BE2C (cell line): ENCODE data around the gene PLXND1.
"Not testable (repeated sequence)": the region's sequence is repeated elsewhere in the genome, so short reads cannot be mapped to it uniquely, and the experiment has no call there.

Experiments used
- DNase-seq: peaks from one replicate; pipeline ENCODE4 v3.0.0-alpha.2; 2020
- H3K27me3 ChIP-seq: fragments of 250-450 bp; sonication (Bioruptor Pico); 2 replicates; pipeline ENCODE4 v1.5.1; 2020; ENCODE audit warnings: mild to moderate bottlenecking
- H3K36me3 ChIP-seq: fragments of 250-450 bp; sonication (Bioruptor Pico); 2 replicates; pipeline ENCODE4 v1.5.1; 2020; ENCODE audit warnings: mild to moderate bottlenecking
- H3K4me1 ChIP-seq: fragments of 250-450 bp; sonication (Bioruptor Pico); 2 replicates; pipeline ENCODE4 v1.5.1; 2020
- H3K4me3 ChIP-seq: 2 replicates; pipeline ENCODE4 v1.5.1; 2011; ENCODE audit warnings: low read depth, low read length
- H3K9me3 ChIP-seq: fragments of 250-450 bp; sonication (Bioruptor Pico); 2 replicates; pipeline ENCODE4 v1.5.1; 2020
- CTCF ChIP-seq: IDR thresholded peaks from 2 replicates; pipeline ENCODE4 v1.5.1; 2012; ENCODE audit warnings: mild to moderate bottlenecking, low read depth, low read length

PLXND1 gene

GRCh38 chr3:129519896-129520715, 86.4 kb downstream of the PLXND1 start:
- Histone ChIP-seq H3K4me3 (no peak overlapping the region), H3K36me3 (no peaks in the 10 kb centered on the region), H3K4me1 (no peaks in the 10 kb centered on the region), H3K27me3 (no peaks in the 10 kb centered on the region), H3K9me3 (no peaks in the 10 kb centered on the region)
- no peak for TF ChIP-seq CTCF
- no peak for DNase-seq

DNA sequence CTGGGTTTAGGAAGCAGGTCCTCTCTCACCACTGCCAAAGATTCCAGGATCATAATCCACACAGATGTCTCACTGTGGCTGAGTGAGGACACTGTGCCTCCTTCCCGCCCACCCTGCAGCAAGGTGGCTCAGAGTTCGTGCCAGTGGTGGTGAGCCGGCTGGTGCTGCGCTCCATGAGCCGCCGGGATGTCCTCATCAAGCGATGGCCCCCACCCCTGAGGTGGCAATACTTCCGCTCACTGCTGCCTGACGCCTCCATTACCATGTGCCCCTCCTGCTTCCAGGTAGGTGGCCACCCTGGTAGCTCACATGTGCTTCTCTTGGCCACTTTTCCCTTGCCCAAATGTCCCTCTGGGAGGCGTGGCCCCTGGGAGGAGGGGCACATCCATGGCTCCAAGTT, 87.0 kb downstream of the PLXND1 start:
- no peak for DNase-seq
- H3K4me3 ChIP-seq, result no peak overlapping the region
- no peaks in the 10 kb centered on the region for H3K36me3 ChIP-seq
- TF ChIP-seq CTCF, result no peak
- H3K27me3 ChIP-seq, result no peaks in the 10 kb centered on the region
- H3K4me1 ChIP-seq, result no peaks in the 10 kb centered on the region
- no peaks in the 10 kb centered on the region for H3K9me3 ChIP-seq

GRCh38 chr3:129518581-129518980, 87.9 kb downstream of the PLXND1 start:
- Histone ChIP-seq H3K9me3 (no peaks in the 10 kb centered on the region), H3K4me1 (no peaks in the 10 kb centered on the region), H3K27me3 (no peaks in the 10 kb centered on the region), H3K4me3 (no peak overlapping the region), H3K36me3 (no peaks in the 10 kb centered on the region)
- no peak for TF ChIP-seq CTCF
- DNase-seq, result no peak

GRCh38 chr3:129518038-129518561, 88.4 kb downstream of the PLXND1 start:
- Histone ChIP-seq H3K4me3 (no peak overlapping the region), H3K36me3 (no peaks in the 10 kb centered on the region), H3K27me3 (no peaks in the 10 kb centered on the region), H3K9me3 (no peaks in the 10 kb centered on the region), H3K4me1 (no peaks in the 10 kb centered on the region)
- TF ChIP-seq CTCF, result no peak
- DNase-seq, result no peak

- no peak for DNase-seq
- no peak for TF ChIP-seq CTCF
- no peaks in the 10 kb centered on the region for H3K4me1 ChIP-seq
- no peaks in the 10 kb centered on the region for H3K27me3 ChIP-seq
- no peaks in the 10 kb centered on the region for H3K9me3 ChIP-seq
- H3K4me3 ChIP-seq, result no peak overlapping the region
- no peaks in the 10 kb centered on the region for H3K36me3 ChIP-seq
Observed at GRCh38 chr3:129517516-129517915, 89.0 kb downstream of the PLXND1 start.

DNA sequence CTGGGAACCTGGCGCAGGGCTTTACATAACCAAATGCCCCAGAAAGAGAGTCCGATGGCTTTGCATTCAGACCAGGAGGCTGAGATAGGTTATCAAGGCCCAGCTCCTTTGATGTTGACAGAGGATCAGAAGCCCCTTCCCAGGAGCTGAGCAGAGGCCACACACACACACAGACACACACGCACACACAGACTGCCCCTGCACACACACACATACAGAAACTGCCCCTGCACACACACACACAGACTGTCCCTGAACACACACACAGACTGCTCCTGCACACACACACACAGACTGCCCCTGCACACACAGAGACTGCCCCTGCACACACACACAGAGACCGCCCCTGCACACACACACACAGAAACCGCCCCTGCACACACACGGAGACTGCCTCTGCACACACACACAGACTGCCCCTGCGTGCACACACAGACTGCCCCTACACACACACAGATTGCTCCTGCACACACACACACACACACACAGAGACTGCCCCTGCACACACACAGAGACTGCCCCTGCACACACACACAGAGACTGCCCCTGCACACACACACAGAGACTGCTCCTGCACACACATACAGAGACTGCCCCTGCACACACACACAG, 90.5 kb downstream of the PLXND1 start:
- H3K36me3 ChIP-seq, H3K9me3 ChIP-seq, H3K27me3 ChIP-seq, DNase-seq, H3K4me3 ChIP-seq, H3K4me1 ChIP-seq: not testable (repeated sequence)

DNA sequence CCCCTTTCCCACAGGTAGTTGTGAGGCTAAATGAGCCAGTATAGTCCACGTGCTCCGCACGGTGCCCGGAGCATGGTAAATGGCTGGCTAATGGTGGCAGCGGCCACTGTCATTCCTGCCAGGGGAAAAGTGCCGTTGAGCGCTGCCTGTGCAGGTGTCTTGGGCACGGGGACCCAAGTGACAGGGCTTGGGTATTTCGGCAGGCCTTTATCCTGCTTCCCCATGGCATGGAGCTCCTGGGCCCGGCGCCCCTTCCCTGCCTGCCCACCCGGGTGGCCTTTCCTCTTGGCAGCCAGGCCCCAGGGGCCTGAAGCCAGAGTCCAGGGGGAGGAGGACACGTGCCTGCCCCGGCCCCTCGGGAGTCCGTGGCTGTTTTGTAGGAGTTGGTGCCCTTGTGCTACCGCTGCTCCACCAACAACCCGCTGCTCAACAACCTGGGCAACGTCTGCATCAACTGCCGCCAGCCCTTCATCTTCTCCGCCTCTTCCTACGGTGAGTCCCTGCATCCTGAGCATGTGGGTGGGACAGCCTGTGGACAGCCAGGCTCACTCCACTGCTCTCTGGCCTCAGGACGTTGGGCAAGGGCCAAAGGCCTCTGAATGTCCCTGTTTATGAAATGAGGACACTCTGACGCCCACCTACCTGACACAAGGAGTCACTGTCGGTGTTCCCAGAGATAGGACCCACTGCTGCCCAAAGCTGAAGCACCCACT, 91.2 kb downstream of the PLXND1 start:
- not testable (repeated sequence) for H3K36me3 ChIP-seq, H3K9me3 ChIP-seq, H3K27me3 ChIP-seq, H3K4me1 ChIP-seq, H3K4me3 ChIP-seq, DNase-seq
